IMR-90 (cell line): ENCODE results near the gene COL9A2. TPM values are rescaled to one million over a fixed set of nuclear protein-coding genes. Genes with fewer than 3 reads are reported as not detected.

Experiments used
- ATAC-seq: fragments of 200-7000 bp; cut with Tn5 transposase; 2 replicates; pipeline ENCODE4 v1.9.1; 2020; ENCODE audit warnings: low read depth, mild to moderate bottlenecking, moderate library complexity
- BruUV-seq: library from RNA; stranded (reverse); fragments of 400-500 nt; replicated peaks from 2 replicates; lab custom pipeline; 2021; lab: Mats Ljungman, UMichigan
- CTCF ChIA-PET: fragments of 300-600 bp; formaldehyde crosslinking; extraction: SDS; loops from one replicate; lab custom pipeline; 2021; ENCODE audit warnings: antibody characterized with exemption; lab: Yijun Ruan, JAX
- POLR2A ChIA-PET: fragments of 300-600 bp; sonication (Branson Sonifier 250); formaldehyde crosslinking; loops from one replicate; lab custom pipeline; 2022; ENCODE audit warnings: antibody characterized with exemption; ENCODE audit not compliant: unreplicated experiment; lab: Charles Lee
- DNase-seq: peaks from one replicate; pipeline ENCODE4 v3.0.0; 2013
- H2AFZ ChIP-seq: replicated peaks from 2 replicates; pipeline ENCODE3; 2013; ENCODE audit warnings: low read length, mild to moderate bottlenecking; ENCODE audit not compliant: poor library complexity
- H2AK5ac ChIP-seq: 2 replicates; pipeline ENCODE4 v1.6.1; 2013; ENCODE audit warnings: low read depth, low read length, inconsistent platforms
- H2AK9ac ChIP-seq: replicated peaks from 2 replicates; pipeline ENCODE3; 2013; ENCODE audit warnings: mild to moderate bottlenecking, low read depth, low read length, moderate library complexity; ENCODE audit not compliant: poor library complexity
- H2BK120ac ChIP-seq: 2 replicates; pipeline ENCODE4 v1.6.1; 2013; ENCODE audit warnings: low read depth, low read length, inconsistent platforms
- H2BK15ac ChIP-seq: 3 replicates; pipeline ENCODE4 v1.6.1; 2013; ENCODE audit warnings: low read depth, low read length, inconsistent platforms
- H2BK20ac ChIP-seq: 2 replicates; pipeline ENCODE4 v1.6.1; 2013; ENCODE audit warnings: low read depth, mild to moderate bottlenecking, inconsistent platforms, low read length, moderate library complexity
- H2BK5ac ChIP-seq: 2 replicates; pipeline ENCODE4 v1.6.1; 2013; ENCODE audit warnings: mild to moderate bottlenecking, low read depth, low read length, inconsistent platforms; ENCODE audit not compliant: poor library complexity, severe bottlenecking
- H3K14ac ChIP-seq: replicated peaks from 2 replicates; pipeline ENCODE4 v1.6.1; 2013; ENCODE audit warnings: low read depth, low read length, inconsistent platforms
- H3K18ac ChIP-seq: 2 replicates; pipeline ENCODE4 v1.6.1; 2013; ENCODE audit warnings: low read depth, low read length, control low read depth
- H3K23ac ChIP-seq: 2 replicates; pipeline ENCODE4 v1.6.1; 2013; ENCODE audit warnings: low read depth, low read length, inconsistent platforms
- H3K27ac ChIP-seq: 2 replicates; pipeline ENCODE4 v1.5.1; 2013; ENCODE audit warnings: mild to moderate bottlenecking, control low read depth, low read length; ENCODE audit not compliant: insufficient read depth
- H3K27me3 ChIP-seq: 2 replicates; pipeline ENCODE4 v1.6.1; 2013; ENCODE audit warnings: low read length; ENCODE audit not compliant: control insufficient read depth, insufficient read depth
- H3K36me3 ChIP-seq: 2 replicates; pipeline ENCODE4 v1.6.1; 2013; ENCODE audit warnings: low read length, mixed read lengths; ENCODE audit not compliant: control insufficient read depth, insufficient read depth
- H3K4ac ChIP-seq: 2 replicates; pipeline ENCODE4 v1.6.1; 2013; ENCODE audit warnings: low read depth, low read length, inconsistent platforms
- H3K4me1 ChIP-seq: 2 replicates; pipeline ENCODE4 v1.6.1; 2013; ENCODE audit warnings: low read length, mixed read lengths; ENCODE audit not compliant: control insufficient read depth, insufficient read depth
- H3K4me2 ChIP-seq: 2 replicates; pipeline ENCODE4 v1.6.1; 2013; ENCODE audit warnings: low read depth, mild to moderate bottlenecking, control low read depth, low read length, moderate library complexity
- H3K4me3 ChIP-seq: 2 replicates; pipeline ENCODE4 v1.5.1; 2013; ENCODE audit warnings: low read depth, mild to moderate bottlenecking, control low read depth, low read length, moderate library complexity; ENCODE audit not compliant: insufficient read depth
- H3K56ac ChIP-seq: 2 replicates; pipeline ENCODE4 v1.6.1; 2013; ENCODE audit warnings: low read length, inconsistent platforms; ENCODE audit not compliant: insufficient read depth; ENCODE audit errors: extremely low read depth
- H3K79me1 ChIP-seq, 2 experiments: 2 replicates each; pipeline ENCODE4 v1.6.1; 2013; ENCODE audit warnings: low read length in 2 of 2, inconsistent platforms in 1 of 2, low read depth in 1 of 2
- H3K9ac ChIP-seq: 2 replicates; pipeline ENCODE4 v1.6.1; 2013; ENCODE audit warnings: low read depth, low read length, control low read depth
- H3K9me1 ChIP-seq: 2 replicates; pipeline ENCODE4 v1.6.1; 2013; ENCODE audit warnings: low read length, inconsistent platforms; ENCODE audit not compliant: insufficient read depth
- H3K9me3 ChIP-seq: 2 replicates; pipeline ENCODE4 v1.6.1; 2013; ENCODE audit warnings: low read length; ENCODE audit not compliant: control insufficient read depth, insufficient read depth
- H4K20me1 ChIP-seq: 2 replicates; pipeline ENCODE4 v1.6.1; 2013; ENCODE audit warnings: low read length, inconsistent platforms; ENCODE audit not compliant: insufficient read depth
- H4K5ac ChIP-seq: 2 replicates; pipeline ENCODE4 v1.6.1; 2013; ENCODE audit warnings: mild to moderate bottlenecking, low read depth, low read length, control low read depth
- H4K8ac ChIP-seq, 2 experiments: 2 replicates each; pipeline ENCODE4 v1.6.1; 2013; ENCODE audit warnings: low read depth in 2 of 2, low read length in 2 of 2, control low read depth in 1 of 2, inconsistent platforms in 1 of 2
- H4K91ac ChIP-seq: 2 replicates; pipeline ENCODE4 v1.6.1; 2013; ENCODE audit warnings: low read depth, low read length, inconsistent platforms; ENCODE audit not compliant: insufficient read depth
- CTCF ChIP-seq: conservative IDR thresholded peaks from 2 replicates; pipeline ENCODE4 v1.5.1; 2012; ENCODE audit warnings: mild to moderate bottlenecking, low read depth, low read length, improper control_type of control experiment
- ELK1 ChIP-seq: fragments of 150-350 bp; IDR thresholded peaks from 2 replicates; pipeline ENCODE4 v1.6.1; 2016; ENCODE audit warnings: low read depth, mild to moderate bottlenecking, low read length, moderate library complexity, borderline replicate concordance
- MAZ ChIP-seq: IDR thresholded peaks from 2 replicates; pipeline ENCODE4 v1.6.1; 2012; ENCODE audit warnings: low read depth, mild to moderate bottlenecking, low read length, improper control_type of control experiment, moderate library complexity, borderline replicate concordance
- NFE2L2 ChIP-seq: fragments of 150-350 bp; IDR thresholded peaks from 2 replicates; pipeline ENCODE4 v1.6.1; 2016; ENCODE audit warnings: low read depth, mild to moderate bottlenecking, low read length
- RCOR1 ChIP-seq: IDR thresholded peaks from 2 replicates; pipeline ENCODE4 v1.6.1; 2012; ENCODE audit warnings: mild to moderate bottlenecking, low read length, improper control_type of control experiment; ENCODE audit not compliant: insufficient replicate concordance
- RFX5 ChIP-seq: IDR thresholded peaks from 2 replicates; pipeline ENCODE4 v1.8.0; 2012; ENCODE audit warnings: low read depth, mild to moderate bottlenecking, low read length, moderate library complexity
- SMC3 ChIP-seq: fragments of 150-350 bp; IDR thresholded peaks from 2 replicates; pipeline ENCODE4 v1.6.1; 2016; ENCODE audit warnings: low read depth, mild to moderate bottlenecking, antibody characterized with exemption, low read length, moderate library complexity
- WGBS, 2 experiments: methylation state at CpG; one replicate each; pipeline versions ENCODE4 v1.1.5 to v1.1.7; 2013; ENCODE audit warnings: missing lambda C conversion rate in 2 of 2; ENCODE audit not compliant: insufficient read length in 1 of 2; ENCODE audit errors: extremely low coverage in 2 of 2; 5-methylcytosine and 5-hydroxymethylcytosine counted together
- dilution Hi-C: fragments of 300-500 bp; cut with HindIII; formaldehyde crosslinking; loops from one replicate; pipeline ENCODE4 v1.14.3; 2018; ENCODE audit warnings: low sequenced_read_pairs; ENCODE audit not compliant: unreplicated experiment
- in situ Hi-C: fragments of 300-500 bp; cut with MboI; formaldehyde crosslinking; loops from 3 replicates; pipeline ENCODE4 v1.14.3; 2019; ENCODE audit warnings: low sequenced_read_pairs, inconsistent platforms, mixed read lengths
- intact Hi-C: fragments of 100-400 bp; cut with micrococcal nuclease; formaldehyde crosslinking; loops from 2 replicates; pipeline ENCODE4 v1.10.0; 2022
- polyA plus RNA-seq, 3 experiments: library from polyadenylated mRNA; depleted of rRNA; stranded (reverse); fragments of >200 nt; gene quantifications; 2 replicates each; pipeline ENCODE4 v1.2.3, GENCODE V29; 2012; ENCODE audit warnings: low replicate concordance in 1 of 3
- total RNA-seq: library from RNA; depleted of rRNA; stranded (reverse); fragments of >200 nt; gene quantifications from 2 replicates; pipeline ENCODE4 v1.2.3, GENCODE V29; 2012

The COL9A2 gene
- total and polyA plus RNA-seq, 2 of the 4 experiments (the other 2 are of a cell fraction) = 0.90 to 1.6 TPM

GRCh38 chr1:40307186-40307585, 9.9 kb downstream of the COL9A2 start:
- no peak overlapping the region for H4K5ac ChIP-seq
- no peak overlapping the region for H3K18ac ChIP-seq
- H3K27ac ChIP-seq = no peak overlapping the region
- WGBS, 2 experiments = no CpG with 5 or more reads among the region's 6 CpGs
- H2AK5ac ChIP-seq = no peak overlapping the region
- H3K23ac ChIP-seq = no peak overlapping the region
- H2BK15ac ChIP-seq = no peak overlapping the region
- H2BK5ac ChIP-seq = no peak overlapping the region
- no peaks in the 10 kb centered on the region; the same call in 1 of the 2 replicates for H3K9me1 ChIP-seq
- POLR2A ChIA-PET = no interaction called here
- no peak overlapping the region for H3K4ac ChIP-seq
- no peaks in the 10 kb centered on the region for H3K36me3 ChIP-seq
- CTCF ChIA-PET = no interaction called here
- no peak overlapping the region for H3K14ac ChIP-seq
- no TSS peak for BruUV-seq
- no peak overlapping the region for H2BK20ac ChIP-seq
- no peak overlapping the region for H3K4me3 ChIP-seq
- H3K9me3 ChIP-seq = no peaks in the 10 kb centered on the region
- no peak overlapping the region for H2AFZ ChIP-seq
- H3K9ac ChIP-seq = no peak overlapping the region
- no peak overlapping the region for H3K4me2 ChIP-seq
- no peaks in the 10 kb centered on the region for H3K4me1 ChIP-seq
- in situ Hi-C loops = no loop called here
- no peak overlapping the region for H4K91ac ChIP-seq
- ATAC-seq = no peak
- no peak for DNase-seq
- H4K20me1 ChIP-seq = no peaks in the 10 kb centered on the region
- TF ChIP-seq SMC3 (no peak), RFX5 (no peak), ELK1 (no peak), CTCF (no peak), MAZ (no peak), RCOR1 (no peak), NFE2L2 (no peak)
- intact Hi-C loops = no loop called here
- no peak overlapping the region for H3K56ac ChIP-seq
- no peak overlapping the region for H4K8ac ChIP-seq
- no peaks in the 10 kb centered on the region for H3K79me1 ChIP-seq
- H2AK9ac ChIP-seq = no peak overlapping the region
- no peak overlapping the region for H2BK120ac ChIP-seq
- no peaks in the 10 kb centered on the region; the same call in 1 of the 2 replicates for H3K27me3 ChIP-seq
- dilution Hi-C loops = no loop called here
